B cell (primary cell): ENCODE measurements around the gene RPS21.

Source experiments
- EZH2 ChIP-seq: IDR thresholded peaks from 2 replicates; pipeline ENCODE4 v1.6.1; 2012; ENCODE audit warnings: borderline replicate concordance, low read depth, mild to moderate bottlenecking, moderate library complexity, low read length; ENCODE audit not compliant: insufficient read depth, poor library complexity, severe bottlenecking
- TF ChIP-seq, protein P1 (sequence below): fragments of 200-600 bp; IDR thresholded peaks from one replicate; pipeline ENCODE4 v1.8.0; 2022; ENCODE audit warnings: antibody characterized with exemption, mild to moderate bottlenecking

DNA sequence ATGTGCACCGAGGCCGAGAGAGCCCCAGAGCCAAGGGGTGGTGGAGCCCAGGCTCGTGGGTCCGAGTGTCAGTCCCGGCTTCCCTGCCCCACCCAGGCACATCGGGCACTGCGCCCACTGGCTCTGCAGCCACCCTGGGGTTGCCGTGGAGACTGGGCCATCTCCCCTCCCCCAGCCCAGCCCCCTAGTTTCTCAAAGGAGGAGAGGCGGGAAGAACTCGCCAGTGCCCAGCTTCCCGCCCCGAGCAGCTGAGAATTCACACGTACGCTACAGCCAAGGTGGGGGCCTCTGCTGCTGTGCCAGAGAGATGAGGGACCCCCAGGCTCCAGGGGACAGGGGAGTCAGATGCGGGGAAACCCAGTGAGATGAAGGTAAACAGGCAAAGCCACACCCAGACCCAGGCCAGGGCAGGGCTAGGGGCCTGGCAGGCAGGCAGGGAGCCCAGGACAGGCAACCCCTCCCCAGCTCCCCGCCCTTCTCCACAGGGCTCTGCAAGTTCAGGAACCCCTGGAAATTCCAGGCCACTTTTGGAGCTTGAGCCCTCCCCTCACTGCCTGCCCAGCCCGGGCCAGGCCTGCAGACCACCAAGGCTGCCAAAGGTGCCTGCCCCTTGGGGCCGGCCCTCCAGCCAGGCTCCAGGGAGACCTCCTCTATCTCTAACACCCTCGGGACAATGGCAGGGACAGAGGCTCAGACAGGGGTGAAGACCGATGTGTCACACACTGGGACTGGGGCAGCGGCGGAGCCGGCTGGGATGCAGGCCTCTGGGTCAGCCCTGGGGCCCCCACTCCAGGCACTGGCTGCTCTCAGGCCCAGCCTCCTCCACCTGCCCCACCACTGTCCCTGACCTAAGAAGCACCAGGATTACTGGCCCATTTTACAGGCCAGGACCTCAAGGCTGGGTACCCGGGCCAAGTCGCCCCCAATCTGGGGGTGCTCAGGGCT, 25.8 kb upstream of the RPS21 start:
- TF ChIP-seq, protein P1, sequence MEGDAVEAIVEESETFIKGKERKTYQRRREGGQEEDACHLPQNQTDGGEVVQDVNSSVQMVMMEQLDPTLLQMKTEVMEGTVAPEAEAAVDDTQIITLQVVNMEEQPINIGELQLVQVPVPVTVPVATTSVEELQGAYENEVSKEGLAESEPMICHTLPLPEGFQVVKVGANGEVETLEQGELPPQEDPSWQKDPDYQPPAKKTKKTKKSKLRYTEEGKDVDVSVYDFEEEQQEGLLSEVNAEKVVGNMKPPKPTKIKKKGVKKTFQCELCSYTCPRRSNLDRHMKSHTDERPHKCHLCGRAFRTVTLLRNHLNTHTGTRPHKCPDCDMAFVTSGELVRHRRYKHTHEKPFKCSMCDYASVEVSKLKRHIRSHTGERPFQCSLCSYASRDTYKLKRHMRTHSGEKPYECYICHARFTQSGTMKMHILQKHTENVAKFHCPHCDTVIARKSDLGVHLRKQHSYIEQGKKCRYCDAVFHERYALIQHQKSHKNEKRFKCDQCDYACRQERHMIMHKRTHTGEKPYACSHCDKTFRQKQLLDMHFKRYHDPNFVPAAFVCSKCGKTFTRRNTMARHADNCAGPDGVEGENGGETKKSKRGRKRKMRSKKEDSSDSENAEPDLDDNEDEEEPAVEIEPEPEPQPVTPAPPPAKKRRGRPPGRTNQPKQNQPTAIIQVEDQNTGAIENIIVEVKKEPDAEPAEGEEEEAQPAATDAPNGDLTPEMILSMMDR: no peak
- no peak for TF ChIP-seq EZH2
